DMS53 (cell line): ENCODE data around the gene ARL14EP.

ENCODE experiments used
- DNase-seq: peaks from one replicate; lab custom pipeline; 2025; lab: John Stamatoyannopoulos, UW

Gene ARL14EP

GRCh38 chr11:30322826-30323710 is at the start of gene ARL14EP:
ARL14EP (plus strand) TSS chr11:30323104; CDS start chr11:30330949, 7,845 bp downstream.
- peak; percentile 98 for DNase-seq

- no peak for DNase-seq
Observed at GRCh38 chr11:30277176-30277575, 45.7 kb upstream of the ARL14EP start.

DNA sequence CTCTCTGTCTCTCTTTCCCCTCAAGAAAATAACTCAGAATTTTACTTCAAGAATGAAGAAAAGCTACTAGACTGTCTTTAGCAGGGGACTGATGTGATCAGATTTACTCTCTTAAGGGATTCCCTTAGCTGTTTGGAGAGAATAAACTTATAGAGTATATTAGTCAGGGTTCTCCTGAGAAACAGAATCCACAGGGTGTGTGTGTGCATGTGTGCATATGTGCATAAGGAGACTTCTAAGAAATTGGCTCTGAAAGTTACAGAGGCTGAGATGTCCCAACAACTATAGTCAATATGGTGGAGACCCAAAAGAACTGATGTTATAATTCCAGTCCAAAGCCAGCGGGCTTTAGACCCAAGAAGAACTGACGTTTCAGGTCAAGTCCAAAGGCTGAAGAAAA is 43.1 kb upstream of the ARL14EP start:
- DNase-seq = no peak

GRCh38 chr11:30281476-30282288 is 41.2 kb upstream of the ARL14EP start:
- no peak for DNase-seq

- DNase-seq = no peak
Observed at GRCh38 chr11:30282289-30282631, 40.6 kb upstream of the ARL14EP start.

- DNase-seq = no peak
Observed at GRCh38 chr11:30284836-30285235, 38.1 kb upstream of the ARL14EP start.

DNA sequence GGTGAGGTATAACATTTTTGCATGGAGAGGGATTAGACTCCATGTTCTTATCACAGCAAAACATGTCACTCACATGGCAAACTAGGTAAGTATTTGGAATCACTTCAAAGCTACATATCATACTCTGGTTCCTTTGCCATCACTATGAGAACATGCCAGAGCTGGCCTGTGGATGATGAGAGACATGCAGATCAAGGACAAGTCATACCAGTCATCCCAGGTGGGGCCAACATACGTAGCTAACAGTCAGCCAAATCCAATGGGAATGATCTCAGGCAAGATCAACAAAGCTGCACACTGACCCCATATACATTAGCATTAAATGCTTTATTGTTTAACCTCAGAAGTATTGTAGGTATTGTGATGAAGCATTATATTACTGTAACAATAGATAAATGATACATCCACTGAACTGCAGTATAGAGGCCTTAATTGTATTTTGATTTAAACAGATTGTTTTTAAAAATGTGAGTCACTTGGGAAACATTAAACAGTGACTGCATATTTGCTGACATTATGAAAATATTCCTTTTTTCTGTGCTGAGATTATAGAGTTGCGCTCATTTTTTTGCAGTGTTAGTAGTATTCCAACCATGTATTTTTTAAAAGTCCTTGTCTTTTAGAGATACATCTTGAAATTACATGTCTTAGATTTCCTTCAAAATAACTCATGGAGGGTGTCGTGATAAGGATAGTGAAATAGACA is 37.3 kb upstream of the ARL14EP start:
- no peak for DNase-seq

- no peak for DNase-seq
Observed at GRCh38 chr11:30291331-30291730, 31.6 kb upstream of the ARL14EP start.

- DNase-seq = no peak
Observed at GRCh38 chr11:30292545-30292944, 30.4 kb upstream of the ARL14EP start.

GRCh38 chr11:30295178-30295885 is 27.6 kb upstream of the ARL14EP start:
- DNase-seq = no peak

DNA sequence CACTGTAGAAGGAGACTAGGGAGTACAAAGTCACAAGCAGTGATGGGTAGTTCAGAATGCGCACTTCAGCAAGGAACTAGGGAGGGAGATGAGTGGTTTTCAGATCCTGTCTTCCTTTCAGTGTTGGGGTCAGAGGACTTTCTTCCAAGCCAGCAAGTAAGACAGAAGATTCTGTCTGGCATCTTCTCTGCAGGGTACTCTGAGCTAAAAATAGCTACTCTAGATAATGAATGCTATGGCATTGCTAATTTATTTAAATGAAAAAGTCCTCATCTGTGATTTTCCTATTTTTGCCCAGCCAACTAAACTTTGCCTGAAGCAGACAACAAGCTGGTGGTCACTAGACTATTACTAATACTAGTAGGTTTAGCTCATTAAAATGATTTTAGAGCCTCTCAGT is 18.3 kb upstream of the ARL14EP start:
- no peak for DNase-seq

GRCh38 chr11:30310623-30311022 is 12.3 kb upstream of the ARL14EP start:
- no peak for DNase-seq

DNA sequence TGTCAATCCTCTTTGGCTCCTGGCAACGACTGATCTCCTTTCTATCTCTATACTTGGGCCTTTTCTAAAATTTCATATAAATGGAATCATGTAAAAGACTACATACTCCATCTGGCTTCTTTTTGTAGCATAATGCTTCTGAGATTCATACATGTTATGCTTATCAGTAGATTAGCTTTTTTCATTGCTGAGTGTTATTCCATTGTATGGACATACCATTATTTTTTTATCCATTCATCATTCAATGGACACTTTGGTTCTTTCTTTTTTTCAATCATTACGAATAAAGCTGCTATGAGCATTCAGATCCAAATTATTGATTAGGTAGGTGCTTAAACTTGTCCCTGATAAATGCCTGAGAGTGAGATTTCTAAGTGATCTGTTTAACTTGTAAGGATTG is 11.7 kb upstream of the ARL14EP start:
- DNase-seq = no peak

DNA sequence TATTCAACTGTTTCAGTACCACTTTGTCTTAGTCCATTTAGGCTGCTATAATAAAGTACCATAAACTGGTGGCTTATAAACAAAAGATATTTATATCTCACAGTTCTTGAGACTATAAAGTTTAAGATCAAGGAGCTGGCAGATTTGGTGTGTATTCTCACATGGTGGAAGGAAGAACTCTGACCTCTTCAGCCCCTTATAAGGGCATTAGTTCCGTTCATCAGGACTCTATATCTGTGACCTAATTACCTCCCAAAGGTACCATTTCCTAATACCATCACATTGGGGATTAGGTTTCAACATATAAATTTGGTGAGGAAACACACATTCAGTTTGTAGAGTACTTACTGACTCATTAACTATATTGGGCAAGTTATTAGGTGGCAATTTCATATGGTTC is 10.7 kb upstream of the ARL14EP start:
- no peak for DNase-seq

GRCh38 chr11:30313580-30313979 is 9.3 kb upstream of the ARL14EP start:
- DNase-seq = no peak

DNA sequence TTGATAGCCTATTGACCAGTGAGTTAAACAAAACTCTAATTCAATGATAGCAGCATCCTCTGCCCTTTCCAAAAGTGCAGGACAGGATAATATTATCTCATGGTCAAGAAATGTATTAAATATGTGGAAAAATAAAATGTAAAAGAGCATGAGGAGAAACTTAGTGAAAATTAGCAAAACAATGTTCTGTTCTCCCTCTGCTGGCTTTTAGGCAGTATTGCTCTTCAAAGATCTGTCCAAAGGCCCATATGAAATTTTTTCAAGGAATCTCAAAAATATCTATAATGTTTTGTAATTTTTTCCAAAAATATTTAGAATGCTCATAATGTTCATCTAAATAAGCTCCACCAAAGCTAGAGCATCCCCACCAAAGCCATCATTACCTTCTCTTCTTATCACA is 8.3 kb upstream of the ARL14EP start:
- DNase-seq = peak; percentile 32

GRCh38 chr11:30316237-30316636 is 6.7 kb upstream of the ARL14EP start:
- no peak for DNase-seq

- no peak for DNase-seq
Observed at GRCh38 chr11:30317030-30317429, 5.9 kb upstream of the ARL14EP start.

- DNase-seq = no peak
Observed at GRCh38 chr11:30321321-30321720, 1.6 kb upstream of the ARL14EP start.

GRCh38 chr11:30322191-30322590 is 713 bp upstream of the ARL14EP start:
- DNase-seq = peak; percentile 1

- DNase-seq = no peak
Observed at GRCh38 chr11:30326114-30326778, 3.3 kb downstream of the ARL14EP start.
